ENCODE data around the gene SNED1. TPM values are rescaled to one million over a fixed set of nuclear protein-coding genes. Genes with fewer than 3 reads are reported as not detected.

Gene SNED1
- total RNA-seq, 4 donors from 2014 or later: 5.6 to 31.9 (median 13.2) TPM

GRCh38 chr2:241070811-241071676, 72.6 kb downstream of the SNED1 start:
- DNase-seq (ENCODE audit: low spot score in 2 of 2): peak in 1 of 2 donors; percentile 73

DNA sequence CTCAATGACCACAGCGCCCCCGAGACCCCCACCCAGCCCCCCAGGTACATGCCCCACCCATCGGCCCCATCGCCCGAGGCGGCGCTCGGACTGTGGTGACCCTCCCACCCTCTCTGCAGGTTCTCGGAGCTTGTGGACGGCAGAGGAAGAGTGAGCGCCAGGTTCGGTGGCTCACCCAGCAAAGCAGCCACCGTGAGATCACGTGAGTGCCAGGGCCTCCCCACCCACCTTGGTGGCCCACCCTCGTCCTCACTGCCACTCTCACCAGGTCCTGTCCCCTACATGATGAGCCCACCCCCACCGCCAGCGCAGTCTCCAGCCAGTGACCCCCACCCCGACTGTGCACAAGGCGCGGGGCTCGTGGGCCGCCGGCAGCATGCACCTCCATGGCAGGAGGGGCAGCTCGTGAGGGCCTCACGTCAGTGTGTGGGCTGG, 73.3 kb downstream of the SNED1 start:
- peaks cover 82% of the 10 kb centered on the region for H3K36me3 ChIP-seq
- 77% methylated on average over 12 of the region's 25 CpGs for WGBS
- H3K9me3 ChIP-seq: no peaks in the 10 kb centered on the region
- peak in 1 of 2 donors; percentile 69 for DNase-seq (ENCODE audit: low spot score in 2 of 2)
- no peaks in the 10 kb centered on the region for H3K27me3 ChIP-seq
- H3K4me1 ChIP-seq: no peaks in the 10 kb centered on the region
- no peak overlapping the region for H3K4me3 ChIP-seq
- no peak overlapping the region for H3K27ac ChIP-seq
- no peak for TF ChIP-seq POLR2AphosphoS5 (IDR thresholded peaks at IDR 0.05)
- no peak for TF ChIP-seq POLR2A (IDR thresholded peaks at IDR 0.05)
- TF ChIP-seq, protein P1, sequence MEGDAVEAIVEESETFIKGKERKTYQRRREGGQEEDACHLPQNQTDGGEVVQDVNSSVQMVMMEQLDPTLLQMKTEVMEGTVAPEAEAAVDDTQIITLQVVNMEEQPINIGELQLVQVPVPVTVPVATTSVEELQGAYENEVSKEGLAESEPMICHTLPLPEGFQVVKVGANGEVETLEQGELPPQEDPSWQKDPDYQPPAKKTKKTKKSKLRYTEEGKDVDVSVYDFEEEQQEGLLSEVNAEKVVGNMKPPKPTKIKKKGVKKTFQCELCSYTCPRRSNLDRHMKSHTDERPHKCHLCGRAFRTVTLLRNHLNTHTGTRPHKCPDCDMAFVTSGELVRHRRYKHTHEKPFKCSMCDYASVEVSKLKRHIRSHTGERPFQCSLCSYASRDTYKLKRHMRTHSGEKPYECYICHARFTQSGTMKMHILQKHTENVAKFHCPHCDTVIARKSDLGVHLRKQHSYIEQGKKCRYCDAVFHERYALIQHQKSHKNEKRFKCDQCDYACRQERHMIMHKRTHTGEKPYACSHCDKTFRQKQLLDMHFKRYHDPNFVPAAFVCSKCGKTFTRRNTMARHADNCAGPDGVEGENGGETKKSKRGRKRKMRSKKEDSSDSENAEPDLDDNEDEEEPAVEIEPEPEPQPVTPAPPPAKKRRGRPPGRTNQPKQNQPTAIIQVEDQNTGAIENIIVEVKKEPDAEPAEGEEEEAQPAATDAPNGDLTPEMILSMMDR (IDR thresholded peaks at IDR 0.05): no peak
- TF ChIP-seq EP300 (IDR thresholded peaks at IDR 0.05): no peak

More at GRCh38 chr2:241070811-241071676, 72.6 kb downstream of the SNED1 start:
- 82% methylated on average over 11 of the region's 31 CpGs for WGBS
- H3K27me3 ChIP-seq: no peaks in the 10 kb centered on the region
- no peaks in the 10 kb centered on the region for H3K4me1 ChIP-seq
- TF ChIP-seq EP300 (IDR thresholded peaks at IDR 0.05) (no peak), POLR2AphosphoS5 (IDR thresholded peaks at IDR 0.05) (no peak)
- no peak overlapping the region for H3K4me3 ChIP-seq
- peaks cover 89% of the 10 kb centered on the region for H3K36me3 ChIP-seq
- H3K9me3 ChIP-seq: no peaks in the 10 kb centered on the region
- no peak overlapping the region for H3K27ac ChIP-seq

DNA sequence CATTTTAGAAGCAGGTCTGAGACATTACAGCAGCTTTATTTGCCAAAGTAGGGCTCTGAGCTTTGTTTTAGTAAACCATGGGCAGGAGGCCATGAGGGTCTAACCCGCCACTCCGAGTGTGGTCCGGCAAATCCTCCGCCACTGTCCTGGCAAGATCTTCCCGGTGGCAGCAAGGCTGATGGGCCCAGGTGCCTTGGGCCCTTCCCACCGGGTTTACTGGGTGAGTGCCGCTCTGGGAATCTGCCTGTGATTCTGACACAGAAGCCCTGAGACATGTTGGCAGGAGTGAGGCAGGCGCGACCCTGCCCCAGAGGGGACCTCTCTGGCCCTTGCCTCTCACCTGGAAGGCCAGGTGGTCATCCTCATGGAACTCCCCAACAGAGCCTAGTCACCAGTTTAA, 73.7 kb downstream of the SNED1 start:
- WGBS: 69% methylated on average over 6 of the region's 9 CpGs
- peaks cover 80% of the 10 kb centered on the region for H3K36me3 ChIP-seq
- TF ChIP-seq POLR2AphosphoS5 (IDR thresholded peaks at IDR 0.05) (no peak), EP300 (IDR thresholded peaks at IDR 0.05) (no peak), POLR2A (IDR thresholded peaks at IDR 0.05) (no peak)
- TF ChIP-seq, protein P1 (IDR thresholded peaks at IDR 0.05): no peak
- no peaks in the 10 kb centered on the region for H3K9me3 ChIP-seq
- no peak overlapping the region for H3K27ac ChIP-seq
- H3K4me3 ChIP-seq: no peak overlapping the region
- no peaks in the 10 kb centered on the region for H3K4me1 ChIP-seq
- H3K27me3 ChIP-seq: no peaks in the 10 kb centered on the region
- DNase-seq (ENCODE audit: low spot score in 2 of 2): peak in 1 of 2 donors; percentile 40

- peak in 1 of 2 donors; percentile 33 for DNase-seq (ENCODE audit: low spot score in 2 of 2)
- Histone ChIP-seq H3K4me3 (no peak overlapping the region), H3K36me3 (peaks cover 75% of the 10 kb centered on the region), H3K27me3 (no peaks in the 10 kb centered on the region), H3K4me1 (no peaks in the 10 kb centered on the region), H3K9me3 (no peaks in the 10 kb centered on the region), H3K27ac (no peak overlapping the region)
- no peak for TF ChIP-seq EP300 (IDR thresholded peaks at IDR 0.05)
- TF ChIP-seq POLR2A (IDR thresholded peaks at IDR 0.05): no peak
- no peak for TF ChIP-seq POLR2AphosphoS5 (IDR thresholded peaks at IDR 0.05)
- TF ChIP-seq, protein P1 (IDR thresholded peaks at IDR 0.05): no peak
- WGBS: 75% methylated on average over 12 of the region's 14 CpGs
Measured at GRCh38 chr2:241072553-241073165, 74.2 kb downstream of the SNED1 start.

GRCh38 chr2:241073166-241074064, 75.0 kb downstream of the SNED1 start:
- DNase-seq (ENCODE audit: low spot score in 2 of 2): no peak
- Histone ChIP-seq H3K27me3 (no peaks in the 10 kb centered on the region), H3K4me3 (no peak overlapping the region), H3K36me3 (peaks cover 68% of the 10 kb centered on the region), H3K27ac (no peak overlapping the region), H3K4me1 (no peaks in the 10 kb centered on the region), H3K9me3 (no peaks in the 10 kb centered on the region)
- 54% methylated on average over 4 of the region's 25 CpGs for WGBS
- TF ChIP-seq POLR2A (IDR thresholded peaks at IDR 0.05) (no peak), EP300 (IDR thresholded peaks at IDR 0.05) (no peak), POLR2AphosphoS5 (IDR thresholded peaks at IDR 0.05) (no peak)
- TF ChIP-seq, protein P1 (IDR thresholded peaks at IDR 0.05): no peak

All from suprapubic skin (tissue), 4 donors.